CD4-positive, alpha-beta T cell treated with Interleukin-2 at 100 ng/mL for 4 hours (primary cell): ENCODE measurements around the gene STX7.

ENCODE experiments used
- DNase-seq: peaks from one replicate; pipeline ENCODE4 v3.0.0-alpha.2; 2020; ENCODE audit warnings: low spot score

The STX7 gene

GRCh38 chr6:132476688-132477087, 36.2 kb downstream of the STX7 start:
- no peak for DNase-seq

- DNase-seq: no peak
Observed at GRCh38 chr6:132475925-132476324, 37.0 kb downstream of the STX7 start.

- DNase-seq: no peak
Observed at GRCh38 chr6:132471787-132472186, 41.1 kb downstream of the STX7 start.

- no peak for DNase-seq
Observed at GRCh38 chr6:132466952-132467351, 46.0 kb downstream of the STX7 start.

GRCh38 chr6:132465530-132466485, 47.1 kb downstream of the STX7 start:
- no peak for DNase-seq

GRCh38 chr6:132464538-132465256, 48.2 kb downstream of the STX7 start:
- DNase-seq: no peak

- DNase-seq: no peak
Observed at GRCh38 chr6:132461958-132462357, 51.0 kb downstream of the STX7 start.

GRCh38 chr6:132459605-132459952, 53.3 kb downstream of the STX7 start:
- DNase-seq: no peak

- no peak for DNase-seq
Observed at GRCh38 chr6:132458887-132459604, 53.9 kb downstream of the STX7 start.

GRCh38 chr6:132456700-132457143, 56.2 kb downstream of the STX7 start:
- no peak for DNase-seq

GRCh38 chr6:132446855-132447241, 66.1 kb downstream of the STX7 start:
- no peak for DNase-seq

- no peak for DNase-seq
Observed at GRCh38 chr6:132446141-132446854, 66.6 kb downstream of the STX7 start.

GRCh38 chr6:132445201-132445951, 67.5 kb downstream of the STX7 start:
- DNase-seq: no peak

GRCh38 chr6:132443206-132443605, 69.7 kb downstream of the STX7 start:
- no peak for DNase-seq

GRCh38 chr6:132430110-132430509, 82.8 kb downstream of the STX7 start:
- DNase-seq: no peak

- no peak for DNase-seq
Observed at GRCh38 chr6:132425176-132425575, 87.7 kb downstream of the STX7 start.

GRCh38 chr6:132423839-132424238, 89.1 kb downstream of the STX7 start:
- DNase-seq: no peak

GRCh38 chr6:132418235-132418965, 94.5 kb downstream of the STX7 start:
- no peak for DNase-seq

GRCh38 chr6:132414761-132415160, 98.2 kb downstream of the STX7 start:
- DNase-seq: no peak

GRCh38 chr6:132414322-132414721, 98.6 kb downstream of the STX7 start:
- DNase-seq: no peak

- no peak for DNase-seq
Observed at GRCh38 chr6:132413499-132413802, 99.5 kb downstream of the STX7 start.
